ENCODE results near the gene GUCY2D.
"Not testable (repeated sequence)": the region's sequence is repeated elsewhere in the genome, so short reads cannot be mapped to it uniquely, and the experiment has no call there.

Gene GUCY2D

DNA sequence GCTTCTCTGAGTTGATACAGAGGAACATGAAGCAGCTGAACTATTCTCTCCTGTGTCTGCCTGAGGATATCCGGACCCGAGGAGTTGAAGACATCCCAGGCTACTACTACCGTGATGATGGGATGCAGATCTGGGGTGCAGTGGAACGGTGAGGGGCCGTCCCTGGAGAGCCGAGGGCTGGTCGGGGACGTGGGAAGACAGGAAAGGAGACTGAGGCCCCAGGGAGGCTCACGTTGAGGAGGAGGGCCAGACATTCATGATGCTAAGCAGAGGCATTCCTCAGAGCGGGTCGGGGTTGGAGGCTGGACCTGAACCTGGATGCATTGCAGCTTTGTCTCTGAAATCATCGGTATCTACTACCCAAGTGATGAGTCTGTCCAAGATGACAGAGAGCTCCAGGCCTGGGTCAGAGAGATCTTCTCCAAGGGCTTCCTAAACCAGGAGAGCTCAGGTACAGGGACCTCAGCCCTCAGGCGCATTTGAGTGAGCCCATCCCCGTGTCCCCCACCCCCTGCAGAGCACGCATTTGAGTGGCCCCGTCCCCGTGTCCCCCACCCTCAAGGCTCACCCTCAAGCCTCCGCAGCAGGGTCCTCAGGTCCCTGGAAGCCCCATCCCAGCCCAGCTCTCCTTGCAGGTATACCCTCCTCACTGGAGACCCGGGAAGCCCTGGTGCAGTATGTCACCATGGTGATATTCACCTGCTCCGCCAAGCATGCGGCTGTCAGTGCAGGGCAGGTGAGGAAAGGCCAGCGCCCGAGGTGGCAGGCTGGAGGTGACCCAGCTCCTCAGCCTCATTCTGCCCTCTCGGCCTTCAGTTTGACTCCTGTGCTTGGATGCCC lies 44.7 kb downstream of the GUCY2D start:
- no peak for DNase-seq

DNA sequence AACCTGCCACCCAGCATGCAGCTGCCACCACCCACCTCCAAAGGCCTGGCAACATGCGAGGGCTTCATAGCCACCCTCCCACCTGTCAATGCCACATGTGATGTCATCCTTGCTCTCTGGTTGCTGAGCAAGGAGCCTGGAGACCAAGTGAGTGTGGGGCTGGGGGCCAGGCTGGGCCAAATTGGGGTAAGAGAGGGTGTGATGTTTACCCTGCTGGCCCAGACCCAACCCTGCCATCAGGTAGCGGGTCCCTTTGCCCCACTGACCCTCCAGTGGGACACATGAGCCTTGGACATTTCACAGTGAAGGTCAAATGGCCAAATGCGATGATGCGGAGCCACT lies 45.3 kb downstream of the GUCY2D start:
- DNase-seq, result no peak

DNA sequence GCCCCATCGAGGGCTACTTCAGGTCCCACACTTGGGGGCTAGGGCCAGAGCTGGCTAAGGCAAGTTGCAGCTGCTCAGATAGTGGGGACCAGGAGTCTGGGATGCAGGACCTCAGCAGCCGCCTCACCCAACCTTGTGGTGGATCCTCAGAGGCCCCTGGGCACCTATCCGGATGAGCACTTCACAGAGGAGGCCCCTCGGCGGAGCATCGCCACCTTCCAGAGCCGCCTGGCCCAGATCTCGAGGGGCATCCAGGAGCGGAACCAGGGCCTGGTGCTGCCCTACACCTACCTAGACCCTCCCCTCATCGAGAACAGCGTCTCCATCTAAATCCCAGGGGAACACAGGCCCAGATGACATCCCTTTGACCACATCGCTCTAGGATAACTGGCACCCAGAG lies 45.8 kb downstream of the GUCY2D start:
- DNase-seq, result no peak

DNA sequence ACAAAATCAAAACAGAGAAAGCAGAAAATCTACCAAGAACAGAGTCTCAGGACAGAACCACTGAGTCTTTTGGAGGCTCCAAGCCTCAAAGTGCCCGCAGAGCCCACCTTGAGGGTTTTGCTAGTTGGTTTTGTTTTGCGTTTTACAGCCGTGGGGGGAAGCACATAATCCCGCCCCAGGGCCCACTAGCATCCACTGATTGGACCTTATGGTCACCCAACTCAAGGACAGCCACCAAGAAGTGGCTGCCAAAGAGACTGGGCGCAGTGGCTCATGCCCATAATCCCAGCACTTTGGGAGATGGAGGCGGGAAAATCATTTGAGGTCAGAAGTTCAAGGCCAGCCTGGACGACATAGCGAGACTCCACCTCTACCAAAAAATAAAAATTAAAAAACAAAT lies 46.3 kb downstream of the GUCY2D start:
- no peak for DNase-seq

DNA sequence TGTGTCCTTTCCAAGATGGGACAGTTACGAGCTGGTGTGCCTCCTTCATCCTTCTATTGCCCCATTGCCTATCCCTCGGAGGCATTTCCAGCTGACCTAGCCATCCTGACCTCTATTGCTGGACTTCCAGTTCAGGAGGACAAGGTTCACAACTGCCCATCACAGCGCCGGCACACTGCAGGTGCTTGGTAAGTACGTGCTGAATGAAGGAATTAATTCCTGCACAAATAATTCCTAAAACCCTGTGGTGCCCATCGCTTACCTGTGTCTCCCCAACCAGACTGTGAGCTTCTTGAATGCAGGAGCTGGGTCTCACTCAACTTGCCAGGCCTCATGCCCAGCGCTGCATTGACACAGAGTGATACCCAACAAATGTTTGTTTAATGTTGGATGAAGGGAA lies 49.4 kb downstream of the GUCY2D start:
- no peak for DNase-seq

DNA sequence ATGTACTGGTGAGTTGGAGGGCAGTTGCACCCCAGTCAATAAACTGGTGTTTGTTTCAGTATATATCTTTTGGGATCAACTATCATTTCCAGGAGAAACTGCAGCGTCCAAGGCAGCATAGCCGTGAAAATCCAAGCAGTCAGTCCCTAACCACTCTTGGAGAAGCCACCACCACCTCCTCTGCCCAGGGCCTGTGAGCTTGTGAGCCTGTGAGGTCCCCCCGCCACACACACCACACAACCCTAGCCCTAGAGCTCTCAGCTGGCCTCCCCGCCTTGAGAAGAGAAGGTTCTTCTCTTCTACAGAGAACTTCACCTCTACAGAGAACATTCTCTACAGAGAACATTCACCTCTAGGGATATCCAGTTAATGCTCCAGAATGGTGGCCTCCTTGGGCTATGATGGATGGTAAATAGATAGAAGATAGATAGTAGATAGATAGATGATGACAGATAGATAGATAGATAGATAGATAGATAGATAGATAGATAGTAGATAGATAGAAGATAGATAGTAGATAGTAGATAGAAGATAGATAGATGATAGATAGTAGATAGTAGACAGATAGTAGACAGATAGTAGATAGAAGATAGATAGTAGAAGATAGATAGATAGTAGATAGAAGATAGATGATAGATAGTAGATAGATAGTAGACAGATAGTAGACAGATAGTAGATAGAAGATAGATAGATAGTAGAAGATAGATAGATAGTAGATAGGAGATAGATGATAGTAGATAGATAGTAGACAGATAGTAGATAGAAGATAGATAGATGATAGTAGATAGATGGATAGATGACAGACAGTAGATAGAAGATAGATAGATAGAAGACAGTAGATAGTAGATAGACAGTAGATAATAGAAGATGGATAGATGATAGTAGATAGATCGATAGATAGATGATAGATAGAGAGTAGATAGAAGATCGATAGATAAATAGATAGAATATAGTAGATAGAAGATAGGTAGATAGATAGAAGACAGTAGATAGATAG lies 50.1 kb downstream of the GUCY2D start:
- DNase-seq, result no peak

DNA sequence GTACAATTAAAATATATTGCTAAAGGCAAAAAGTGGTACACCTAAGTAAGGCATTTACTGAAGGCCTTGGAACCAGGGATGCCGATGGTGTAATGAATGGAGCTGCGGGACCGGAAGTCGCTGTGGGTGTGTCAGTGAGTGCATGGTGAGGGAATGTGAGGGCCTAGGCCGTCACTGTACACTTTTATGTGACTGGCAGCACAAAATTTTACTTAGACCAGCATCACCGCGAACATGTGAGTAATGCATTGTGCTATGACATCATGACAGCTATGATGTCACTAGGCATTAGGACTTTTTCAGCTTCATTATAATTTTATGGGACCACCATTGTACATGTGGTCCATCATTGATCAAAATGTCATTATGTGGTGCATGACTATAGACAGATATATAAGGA lies 51.2 kb downstream of the GUCY2D start:
- DNase-seq, result no peak

DNA sequence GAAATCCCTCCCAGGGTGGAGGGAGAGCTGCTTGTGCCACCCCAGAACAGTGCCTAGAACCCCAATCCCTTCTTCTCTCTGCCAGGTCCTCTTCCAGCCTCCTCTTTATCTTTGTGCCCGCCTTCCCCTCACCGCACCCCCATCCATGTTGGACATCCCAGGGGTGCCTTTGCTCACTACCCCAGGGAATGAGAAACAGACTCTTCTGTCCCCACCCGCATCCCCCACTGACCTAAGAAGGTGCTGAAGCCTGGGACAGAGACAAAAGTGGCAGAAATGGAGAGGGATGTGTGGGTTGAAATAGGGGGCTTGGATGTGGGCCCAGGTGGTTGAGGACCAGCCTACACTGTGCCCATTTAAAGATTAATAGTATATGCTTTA lies 53.4 kb downstream of the GUCY2D start:
- DNase-seq, result no peak

DNA sequence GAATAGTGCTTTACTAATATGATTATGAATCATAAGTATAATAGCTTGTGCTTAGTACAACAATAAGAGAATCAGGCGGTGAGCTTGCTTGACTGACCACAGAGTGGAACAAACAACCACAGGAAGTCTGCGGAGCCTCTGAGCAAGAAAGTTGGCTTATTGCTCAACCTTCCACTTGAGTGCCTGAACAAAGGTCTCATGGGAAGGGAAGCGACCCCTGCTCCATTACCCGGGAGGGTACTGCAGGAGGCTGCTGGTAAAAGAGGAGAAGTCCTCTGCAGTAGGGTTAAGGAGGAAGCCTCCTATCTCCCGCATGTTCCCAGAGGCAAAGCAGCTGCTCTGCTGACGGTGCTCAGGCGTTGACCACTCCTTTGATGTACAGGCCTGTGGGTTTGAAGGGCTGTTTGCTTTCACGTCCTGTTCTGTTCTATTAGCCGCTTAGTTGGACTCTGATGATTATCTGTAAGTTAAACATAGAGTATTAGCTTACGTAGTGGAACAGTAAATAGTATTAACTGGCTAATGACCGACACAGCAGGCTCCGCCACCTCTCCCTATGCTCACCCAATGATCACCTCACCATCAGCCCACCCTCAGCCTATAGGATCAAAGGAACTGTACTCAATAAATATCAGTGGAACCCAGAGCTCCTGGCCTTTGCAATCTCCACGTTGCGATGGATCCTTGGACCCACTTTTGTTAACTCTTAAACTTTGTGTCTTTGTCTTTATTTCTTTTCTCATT lies 54.0 kb downstream of the GUCY2D start:
- no peak for DNase-seq

DNA sequence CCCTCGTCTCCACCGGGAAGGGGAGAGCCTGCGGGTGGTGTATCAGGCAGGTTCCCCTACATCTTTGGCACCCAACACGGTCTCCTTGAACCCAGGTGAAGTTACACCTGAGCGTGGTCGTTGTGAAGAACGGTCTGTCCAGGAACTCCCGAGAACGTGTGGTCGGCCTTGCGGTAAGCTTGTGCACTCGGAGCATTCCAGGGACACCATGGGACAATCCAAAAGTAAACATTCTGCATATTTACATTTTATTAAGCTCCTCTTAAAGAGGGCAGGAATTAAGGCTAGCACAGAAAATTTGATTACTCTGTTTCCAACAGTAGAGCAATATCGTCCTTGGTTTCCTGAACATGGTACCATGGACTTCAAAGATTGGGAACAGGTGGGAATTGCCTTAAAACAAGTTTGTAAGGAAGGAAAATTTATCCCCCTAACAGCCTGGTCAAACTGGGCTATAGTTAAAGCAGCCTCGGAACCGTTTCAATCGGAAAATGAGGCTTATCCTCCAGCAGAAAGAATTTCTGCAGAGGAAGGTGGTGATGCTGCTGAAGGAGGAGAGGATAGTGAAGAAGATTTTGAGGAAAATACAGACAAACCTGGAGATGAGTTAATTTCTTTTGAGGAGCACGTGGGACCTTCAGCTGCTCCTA lies 54.7 kb downstream of the GUCY2D start:
- no peak for DNase-seq

DNA sequence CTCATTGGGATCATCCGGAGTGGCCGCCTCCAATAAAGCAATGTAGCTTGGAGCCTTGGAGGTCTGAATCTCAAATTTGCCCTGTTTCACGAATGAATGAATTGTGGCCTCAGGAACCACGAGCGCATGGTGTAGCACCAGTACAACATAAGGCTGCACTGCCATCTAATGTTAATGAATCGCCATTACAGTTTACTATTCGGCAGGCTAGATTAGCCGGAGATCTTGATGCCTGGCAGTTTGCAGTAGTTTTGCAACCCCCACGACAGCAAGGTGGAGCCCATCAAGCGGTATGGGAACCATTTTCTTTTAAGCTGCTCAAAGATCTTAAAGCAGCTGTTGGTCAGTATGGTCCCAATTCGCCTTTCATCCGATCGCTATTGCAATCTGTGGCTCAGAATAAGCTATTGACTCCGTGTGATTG lies 55.3 kb downstream of the GUCY2D start:
- DNase-seq, result no peak

DNA sequence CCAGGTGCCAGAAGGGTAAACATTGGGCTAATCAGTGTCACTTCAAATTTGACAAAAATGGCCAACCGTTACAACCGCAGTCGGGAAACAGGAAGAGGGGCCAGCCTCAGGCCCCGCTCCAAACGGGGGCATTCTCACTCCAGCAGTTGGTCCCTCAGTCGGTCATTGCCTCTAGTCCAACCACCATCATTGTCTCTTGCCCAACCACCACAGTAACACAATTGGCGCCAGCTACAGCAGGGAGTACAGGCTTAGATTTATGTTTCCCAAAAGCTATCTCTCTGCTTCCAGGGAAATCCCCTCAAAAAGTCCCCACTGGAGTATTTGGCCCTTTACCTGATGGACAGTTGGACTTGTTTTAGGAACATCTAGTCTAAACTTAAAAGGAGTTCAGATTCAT lies 56.7 kb downstream of the GUCY2D start:
- DNase-seq, result no peak

DNA sequence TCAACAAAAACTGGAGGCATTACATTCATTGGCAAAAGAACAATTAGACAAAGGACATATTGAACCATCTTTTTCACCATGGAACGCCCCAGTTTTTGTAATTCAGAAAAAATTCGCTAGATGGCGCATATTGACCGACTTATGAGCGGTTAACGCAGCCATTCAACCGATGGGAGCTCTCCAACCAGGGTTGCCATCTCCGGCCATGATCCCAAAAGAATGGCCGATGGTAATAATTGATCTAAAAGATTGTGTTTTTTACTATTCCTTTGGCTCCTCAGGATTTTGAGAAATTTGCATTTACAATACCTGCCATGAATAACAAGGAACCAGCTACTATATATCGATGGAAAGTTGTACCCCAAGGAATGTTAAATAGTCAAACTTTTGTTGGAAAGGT lies 57.9 kb downstream of the GUCY2D start:
- no peak for DNase-seq

DNA sequence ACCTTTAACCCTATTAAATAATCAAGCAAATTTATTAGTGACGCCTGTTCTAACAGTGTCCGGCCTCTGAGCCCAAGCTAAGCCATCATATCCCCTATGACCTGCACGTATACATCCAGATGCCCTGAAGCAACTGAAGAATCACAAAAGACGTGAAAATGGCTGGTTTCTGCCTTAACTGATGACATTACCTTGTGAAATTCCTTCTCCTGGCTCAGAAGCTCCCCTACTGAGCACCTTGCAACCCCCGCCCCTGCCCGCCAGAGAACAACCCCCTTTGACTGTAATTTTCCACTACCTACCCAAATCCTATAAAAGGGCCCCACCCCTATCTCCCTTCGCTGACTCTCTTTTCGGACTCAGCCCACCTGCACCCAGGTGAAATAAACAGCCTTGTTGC lies 59.4 kb downstream of the GUCY2D start:
- DNase-seq, result not testable (repeated sequence)

DNA sequence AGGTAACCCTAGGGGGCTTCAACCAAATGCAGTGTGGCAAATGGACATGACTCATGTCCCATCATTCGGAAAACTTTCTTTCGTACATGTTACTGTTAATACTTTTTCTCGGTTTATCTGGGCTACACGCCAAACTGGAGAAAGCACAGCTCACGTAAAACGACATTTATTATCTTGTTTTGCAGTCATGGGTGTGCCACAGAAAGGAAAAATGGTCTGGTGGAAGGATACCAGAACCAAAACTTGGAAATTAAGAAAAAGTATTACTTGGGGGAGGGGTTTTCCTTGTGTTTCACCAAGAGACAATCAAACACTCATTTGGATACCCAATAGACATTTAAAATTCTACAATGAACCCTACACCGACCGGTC lies 60.0 kb downstream of the GUCY2D start:
- DNase-seq, result no peak

DNA sequence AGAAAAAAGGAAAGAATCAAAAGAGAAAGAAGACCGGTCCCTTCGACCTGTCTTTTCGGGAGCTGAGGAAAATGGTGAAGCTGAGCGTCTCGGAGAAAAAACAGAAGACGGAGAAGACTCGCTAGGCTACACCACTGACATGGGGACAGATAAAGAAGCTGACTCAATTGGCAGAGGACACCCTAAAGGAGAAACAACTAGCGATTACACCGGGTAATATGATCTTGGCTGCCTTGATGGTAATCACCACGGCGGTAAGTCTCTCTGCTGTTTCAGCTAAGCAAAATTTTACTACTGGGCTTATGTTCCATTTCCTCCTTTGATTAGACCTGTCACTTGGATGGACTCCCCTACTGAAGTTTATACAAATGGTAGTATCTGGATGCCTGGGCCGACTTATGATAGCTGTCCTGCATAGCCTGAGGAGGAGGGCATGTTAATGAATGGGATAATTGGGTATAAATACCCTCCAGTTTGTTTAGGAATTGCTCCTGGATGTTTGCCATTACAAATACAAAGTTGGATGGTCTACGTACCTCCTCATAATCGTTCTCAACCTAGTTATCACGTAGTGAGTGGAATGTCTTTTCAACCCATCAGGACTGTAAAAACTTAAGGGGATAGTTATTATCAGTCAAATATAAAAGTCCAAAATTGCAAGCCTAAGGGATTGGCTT lies 60.5 kb downstream of the GUCY2D start:
- DNase-seq, result no peak

DNA sequence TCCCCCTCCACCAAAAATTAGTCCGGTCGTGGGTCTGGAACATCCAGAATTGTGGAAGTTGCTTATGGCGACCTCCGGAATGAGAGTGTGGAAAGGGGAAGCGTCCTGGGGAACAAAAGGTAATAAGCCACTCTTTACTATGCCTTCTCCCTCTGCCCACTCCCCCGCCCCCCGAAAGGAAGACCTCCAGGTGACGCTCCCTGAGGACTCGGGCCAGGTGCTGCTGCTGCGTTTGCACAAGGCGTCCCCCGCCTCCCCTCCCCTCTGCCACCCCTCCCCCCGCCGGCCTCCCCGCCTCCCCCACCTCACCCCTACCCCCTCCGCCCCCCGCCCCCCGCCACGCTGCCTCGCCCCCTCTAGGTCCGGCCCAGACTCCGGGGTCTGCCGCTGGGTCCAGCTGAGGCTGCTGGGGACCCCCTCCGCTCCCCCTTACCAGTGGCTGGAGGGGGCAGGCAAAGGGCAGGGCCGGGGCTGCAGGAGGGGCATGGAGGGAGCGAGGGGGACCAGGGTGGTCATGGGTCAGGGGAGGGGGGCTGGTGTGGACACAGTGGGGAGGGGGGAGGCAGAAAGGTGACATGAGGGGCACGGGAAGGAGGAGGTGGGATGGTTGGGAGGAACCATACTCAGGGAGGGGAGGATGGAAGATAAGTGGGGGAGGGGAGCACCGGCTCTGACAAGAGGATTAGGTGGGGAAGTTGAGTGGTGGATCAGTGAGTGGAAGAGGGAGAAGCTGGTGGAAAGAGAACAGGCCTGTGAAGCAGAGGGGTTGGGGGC lies 61.5 kb downstream of the GUCY2D start:
- DNase-seq, result no peak

DNA sequence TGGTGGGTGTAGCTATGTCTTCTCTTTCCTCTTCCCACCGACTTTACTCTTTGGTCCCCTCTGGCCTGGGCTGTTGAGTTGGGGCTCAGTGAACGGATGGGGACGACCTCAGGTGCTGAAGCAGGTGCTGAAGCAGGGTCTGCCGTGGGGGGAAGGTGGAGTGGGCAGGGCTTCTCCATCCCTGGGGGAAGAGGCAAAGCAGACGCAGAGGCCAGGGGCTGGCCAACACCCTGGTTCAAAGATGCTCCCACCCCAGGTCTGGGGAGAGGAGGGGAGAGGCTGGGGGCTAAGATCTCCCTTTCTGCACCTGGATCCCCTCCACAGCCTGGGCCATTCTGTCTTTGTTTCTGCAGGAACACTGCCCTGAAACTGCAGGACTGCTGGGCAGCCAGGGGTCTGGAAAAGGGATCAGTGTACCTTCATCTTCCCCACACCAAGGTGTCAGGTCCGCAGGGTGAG lies 62.2 kb downstream of the GUCY2D start:
- DNase-seq, result no peak

DNA sequence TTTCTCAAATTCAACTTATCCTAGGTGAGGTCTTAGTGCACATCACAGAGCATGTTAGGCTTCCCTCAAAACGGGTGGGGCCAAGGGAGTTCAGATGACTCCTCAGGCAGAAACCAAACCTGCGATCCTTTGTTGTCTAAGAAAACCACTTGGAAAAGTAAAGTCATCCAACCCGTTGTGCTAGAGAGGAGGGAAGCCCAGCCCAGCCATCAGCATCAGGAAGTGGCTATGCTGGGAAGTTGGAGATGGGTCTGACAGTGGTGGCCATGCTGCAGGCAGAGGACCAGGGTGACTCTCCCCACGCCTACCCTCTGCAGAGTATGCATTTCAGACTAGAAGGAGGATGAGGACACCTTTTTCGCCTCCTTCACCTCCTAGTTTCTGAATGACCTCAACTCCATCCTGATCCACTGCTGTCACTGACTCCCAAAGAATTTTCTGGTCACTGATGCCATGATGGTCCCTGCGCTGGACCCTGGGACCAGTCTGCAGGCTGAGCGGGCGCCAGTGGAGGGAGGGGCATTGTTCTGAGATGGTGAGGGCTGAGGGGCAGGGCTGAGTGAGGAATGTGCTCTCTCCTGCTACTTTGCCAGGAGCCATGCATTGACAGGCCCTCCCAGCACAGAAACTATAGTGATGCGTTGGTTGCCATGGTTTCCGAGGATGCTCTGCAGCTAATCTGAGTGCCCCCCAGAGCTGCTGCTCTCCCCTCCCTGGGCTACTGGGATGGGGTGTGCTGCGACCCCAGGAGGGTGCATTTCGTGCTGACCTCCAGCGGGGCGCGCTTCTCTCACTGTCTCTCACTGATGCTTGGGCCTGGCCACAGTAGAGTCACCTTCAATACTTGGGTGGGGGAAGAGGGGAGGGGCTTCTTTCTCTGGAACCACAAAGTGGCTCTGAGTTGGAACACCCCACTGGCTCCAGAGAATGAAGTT lies 64.7 kb downstream of the GUCY2D start:
- DNase-seq, result no peak

DNA sequence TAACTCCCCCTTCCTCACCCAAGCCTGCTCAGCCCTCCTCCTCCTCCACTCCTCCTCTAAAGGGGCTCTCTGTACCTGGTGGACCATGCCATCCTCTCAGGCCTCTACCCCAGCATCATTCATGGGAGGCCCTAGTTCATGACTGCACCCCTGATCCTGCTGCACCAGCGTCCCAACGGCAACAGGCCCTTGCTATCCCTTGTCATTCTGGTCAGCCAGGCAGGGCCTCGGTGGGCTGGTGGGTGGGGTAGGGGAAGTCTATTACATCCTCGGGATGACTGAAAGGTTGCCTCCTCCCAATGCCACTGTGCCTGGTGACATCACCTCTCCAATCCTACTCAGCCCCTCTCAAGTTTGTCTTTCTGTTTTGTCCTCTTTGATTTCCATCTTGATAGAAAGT lies 65.4 kb downstream of the GUCY2D start:
- no peak for DNase-seq

Data from left hindlimb (tissue), 1 donor.